OCI-LY1 (cell line): ENCODE data around the gene ARIH2.

Source experiments
- H2AFZ ChIP-seq: fragments of 200-600 bp; sonication (generic), shearing (Covaris generic); 2 replicates; pipeline ENCODE4 v1.6.0; 2014; ENCODE audit warnings: antibody characterized with exemption, mild to moderate bottlenecking, low read length
- H3F3A ChIP-seq: fragments of 200-600 bp; sonication (generic), shearing (Covaris generic); 2 replicates; pipeline ENCODE4 v1.6.0; 2014; ENCODE audit warnings: mild to moderate bottlenecking, antibody characterized with exemption, low read length, moderate library complexity; ENCODE audit not compliant: insufficient read depth
- H3K27ac ChIP-seq: fragments of 200-600 bp; sonication (generic); 2 replicates; pipeline ENCODE4 v1.5.1; 2014; ENCODE audit warnings: low read length, mixed run types, mild to moderate bottlenecking, low read depth; ENCODE audit not compliant: poor library complexity, severe bottlenecking
- H3K27me3 ChIP-seq: fragments of 200-600 bp; sonication (generic); 2 replicates; pipeline ENCODE4 v1.6.0; 2014; ENCODE audit warnings: antibody characterized with exemption, mild to moderate bottlenecking, low read length, moderate library complexity; ENCODE audit not compliant: insufficient read depth
- H3K36me3 ChIP-seq: fragments of 200-600 bp; sonication (generic); 2 replicates; pipeline ENCODE4 v1.6.1; 2014; ENCODE audit warnings: mild to moderate bottlenecking, antibody characterized with exemption, low read length, moderate library complexity, mixed read lengths; ENCODE audit not compliant: insufficient read depth
- H3K4me1 ChIP-seq: fragments of 200-600 bp; sonication (generic); 2 replicates; pipeline ENCODE4 v1.5.1; 2014; ENCODE audit warnings: mild to moderate bottlenecking, low read length, moderate library complexity; ENCODE audit not compliant: insufficient read depth, severe bottlenecking
- H3K4me2 ChIP-seq: fragments of 200-600 bp; sonication (generic), shearing (Covaris generic); 2 replicates; pipeline ENCODE4 v1.6.1; 2014; ENCODE audit warnings: low read length
- H3K4me3 ChIP-seq: fragments of 200-600 bp; sonication (generic); 2 replicates; pipeline ENCODE4 v1.5.1; 2014; ENCODE audit warnings: low read length, low read depth, mild to moderate bottlenecking, mixed read lengths; ENCODE audit not compliant: poor library complexity, severe bottlenecking
- H3K79me2 ChIP-seq: fragments of 200-600 bp; shearing (Covaris generic); 2 replicates; pipeline ENCODE4 v1.6.1; 2016; ENCODE audit warnings: mixed run types, low read length, mixed read lengths; ENCODE audit not compliant: insufficient read depth
- H3K9ac ChIP-seq: fragments of 200-600 bp; sonication (generic), shearing (Covaris generic); 2 replicates; pipeline ENCODE4 v1.6.1; 2014; ENCODE audit warnings: mild to moderate bottlenecking, low read length, mixed read lengths
- H3K9me2 ChIP-seq: fragments of 200-600 bp; sonication (generic), shearing (Covaris generic); 2 replicates; pipeline ENCODE4 v1.6.1; 2014; ENCODE audit warnings: low read depth, mild to moderate bottlenecking, low read length, mixed read lengths
- H3K9me3 ChIP-seq: fragments of 200-600 bp; shearing (Covaris generic); 2 replicates; pipeline ENCODE4 v1.6.1; 2014; ENCODE audit warnings: low read length, mixed read lengths
- H4K20me1 ChIP-seq: fragments of 200-600 bp; sonication (generic), shearing (Covaris generic); 2 replicates; pipeline ENCODE4 v1.6.0; 2016; ENCODE audit warnings: mild to moderate bottlenecking, low read length; ENCODE audit not compliant: insufficient read depth
- EZH2 ChIP-seq: fragments of 200-600 bp; sonication (generic), shearing (Covaris generic); IDR thresholded peaks from 2 replicates; pipeline ENCODE4 v1.8.0; 2017; ENCODE audit warnings: borderline replicate concordance, mixed run types, mild to moderate bottlenecking, antibody characterized with exemption, low read length, moderate library complexity, mixed read lengths
- TF ChIP-seq, protein P1 (sequence below): fragments of 200-600 bp; sonication (generic), shearing (Covaris generic); IDR thresholded peaks from 2 replicates; pipeline ENCODE4 v1.5.1; 2017; ENCODE audit warnings: mild to moderate bottlenecking, antibody characterized with exemption, low read length, moderate library complexity, mixed read lengths

Gene ARIH2

DNA sequence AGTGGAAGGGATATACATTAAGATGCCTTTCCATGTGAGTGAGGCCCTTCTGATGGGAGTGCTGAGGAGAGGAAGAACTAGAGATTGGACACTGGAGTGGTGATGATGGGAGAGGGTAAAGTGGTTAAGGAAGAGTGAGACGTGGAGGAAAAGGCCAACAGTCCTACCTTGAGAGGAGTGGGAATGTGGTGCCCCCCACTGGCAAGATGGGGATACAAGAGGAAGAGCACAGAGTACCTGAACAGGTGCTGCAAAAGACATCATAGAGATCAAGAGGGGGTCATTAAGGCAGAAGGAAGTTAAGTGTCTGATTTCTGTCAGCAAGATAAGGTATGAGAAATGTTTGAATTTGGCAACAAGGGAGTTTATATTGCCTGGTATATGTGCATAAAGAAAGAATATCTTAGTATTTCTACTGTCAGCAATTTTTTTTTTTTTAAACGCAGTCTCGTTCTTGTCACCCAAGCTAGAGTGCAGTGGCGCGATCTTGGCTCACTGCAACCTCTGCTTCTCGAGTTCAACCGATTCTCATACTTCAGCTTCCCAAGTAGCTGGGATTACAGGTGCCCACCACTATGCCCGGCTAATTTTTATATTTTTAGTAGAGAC lies 34.0 kb downstream of the ARIH2 start:
- Histone ChIP-seq H2AFZ (no peak overlapping the region), H3K4me2 (no peak overlapping the region), H3K36me3 (peaks cover 33% of the 10 kb centered on the region), H3K9ac (no peak overlapping the region), H3K4me1 (no peaks in the 10 kb centered on the region), H3K27ac (no peak overlapping the region), H3K9me2 (no peaks in the 10 kb centered on the region), H3K27me3 (no peaks in the 10 kb centered on the region), H4K20me1 (no peaks in the 10 kb centered on the region), H3K4me3 (no peak overlapping the region), H3K79me2 (peaks cover 43% of the 10 kb centered on the region), H3K9me3 (no peaks in the 10 kb centered on the region), H3F3A (no peaks in the 10 kb centered on the region)
- no peak for TF ChIP-seq EZH2
- TF ChIP-seq, protein P1, sequence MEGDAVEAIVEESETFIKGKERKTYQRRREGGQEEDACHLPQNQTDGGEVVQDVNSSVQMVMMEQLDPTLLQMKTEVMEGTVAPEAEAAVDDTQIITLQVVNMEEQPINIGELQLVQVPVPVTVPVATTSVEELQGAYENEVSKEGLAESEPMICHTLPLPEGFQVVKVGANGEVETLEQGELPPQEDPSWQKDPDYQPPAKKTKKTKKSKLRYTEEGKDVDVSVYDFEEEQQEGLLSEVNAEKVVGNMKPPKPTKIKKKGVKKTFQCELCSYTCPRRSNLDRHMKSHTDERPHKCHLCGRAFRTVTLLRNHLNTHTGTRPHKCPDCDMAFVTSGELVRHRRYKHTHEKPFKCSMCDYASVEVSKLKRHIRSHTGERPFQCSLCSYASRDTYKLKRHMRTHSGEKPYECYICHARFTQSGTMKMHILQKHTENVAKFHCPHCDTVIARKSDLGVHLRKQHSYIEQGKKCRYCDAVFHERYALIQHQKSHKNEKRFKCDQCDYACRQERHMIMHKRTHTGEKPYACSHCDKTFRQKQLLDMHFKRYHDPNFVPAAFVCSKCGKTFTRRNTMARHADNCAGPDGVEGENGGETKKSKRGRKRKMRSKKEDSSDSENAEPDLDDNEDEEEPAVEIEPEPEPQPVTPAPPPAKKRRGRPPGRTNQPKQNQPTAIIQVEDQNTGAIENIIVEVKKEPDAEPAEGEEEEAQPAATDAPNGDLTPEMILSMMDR, result peak; percentile 69

DNA sequence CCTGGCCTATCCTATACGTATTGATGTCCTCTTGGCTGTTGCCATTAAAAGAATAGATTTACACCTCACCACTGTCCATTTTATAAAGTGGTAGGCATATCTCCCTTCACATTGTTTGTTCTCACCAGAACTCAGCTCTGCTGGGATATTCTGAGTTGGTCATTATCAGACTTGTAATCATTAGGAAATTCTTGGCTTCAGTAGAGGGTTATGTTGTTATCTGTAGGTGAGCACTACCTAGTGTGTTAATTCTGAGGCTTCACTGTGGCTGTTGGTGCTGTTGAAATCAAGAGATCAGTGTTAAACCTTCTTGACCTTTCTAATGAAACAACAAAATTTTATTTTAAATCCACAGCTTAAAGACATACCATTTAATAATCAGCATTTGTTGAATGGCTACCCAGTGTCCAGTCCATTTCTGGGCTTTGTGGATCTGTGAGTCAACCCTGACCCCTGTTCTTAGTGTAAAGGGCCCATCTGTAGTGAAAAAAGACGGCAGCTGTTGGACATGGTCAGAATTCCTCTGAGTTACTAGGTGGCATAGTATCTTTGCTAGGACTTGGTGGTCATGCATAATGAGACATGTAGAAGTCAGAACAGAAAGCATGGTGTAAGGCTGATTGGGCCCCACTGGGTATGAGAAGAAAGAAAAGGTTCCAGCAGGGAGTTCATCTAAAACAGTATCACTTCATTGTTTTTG lies 38.5 kb downstream of the ARIH2 start:
- Histone ChIP-seq H2AFZ (no peak overlapping the region), H3K4me1 (peaks cover 16% of the 10 kb centered on the region), H4K20me1 (no peaks in the 10 kb centered on the region), H3K9me2 (no peaks in the 10 kb centered on the region), H3K27me3 (no peaks in the 10 kb centered on the region), H3K36me3 (peaks cover 55% of the 10 kb centered on the region), H3K9me3 (no peaks in the 10 kb centered on the region), H3K4me2 (no peak overlapping the region), H3F3A (no peaks in the 10 kb centered on the region), H3K79me2 (peaks cover 10% of the 10 kb centered on the region), H3K4me3 (no peak overlapping the region), H3K27ac (no peak overlapping the region), H3K9ac (no peak overlapping the region)
- TF ChIP-seq EZH2, result no peak
- TF ChIP-seq, protein P1, result no peak

DNA sequence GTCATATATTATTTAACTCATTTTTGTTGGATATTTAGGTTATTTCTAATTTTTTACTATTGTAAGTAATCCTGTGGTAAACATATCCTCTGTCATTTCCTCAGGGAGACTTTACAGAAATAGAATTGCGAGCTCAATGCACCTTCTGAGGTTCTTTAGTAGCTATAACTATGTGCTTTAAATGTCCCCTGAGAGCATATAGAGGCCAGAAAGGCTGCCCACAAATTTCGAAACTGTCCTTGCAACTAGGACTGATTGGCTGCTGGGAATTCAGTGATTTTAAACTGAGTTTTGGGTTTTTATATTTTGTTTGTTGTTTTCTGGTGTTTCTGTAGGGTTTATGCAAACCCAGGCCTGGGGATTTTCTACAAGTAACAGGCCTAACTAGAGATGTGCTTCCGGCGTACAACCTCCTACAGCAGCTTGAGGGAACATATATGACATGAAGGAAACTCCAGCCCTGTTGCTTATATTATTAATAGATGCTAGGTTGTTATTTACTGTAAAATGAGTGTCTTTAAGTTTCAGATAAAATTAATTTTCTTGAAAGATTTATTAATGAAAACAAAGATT lies 42.3 kb downstream of the ARIH2 start:
- no peaks in the 10 kb centered on the region for H3F3A ChIP-seq
- peak overlapping the region; percentile 28 for H3K27ac ChIP-seq
- H3K9ac ChIP-seq, result no peak overlapping the region
- H2AFZ ChIP-seq, result no peak overlapping the region
- H3K9me3 ChIP-seq, result no peaks in the 10 kb centered on the region
- no peaks in the 10 kb centered on the region for H3K27me3 ChIP-seq
- no peak overlapping the region for H3K4me3 ChIP-seq
- H4K20me1 ChIP-seq, result no peaks in the 10 kb centered on the region
- H3K4me1 ChIP-seq, result peaks cover 16% of the 10 kb centered on the region
- H3K9me2 ChIP-seq, result no peaks in the 10 kb centered on the region
- H3K79me2 ChIP-seq, result peaks cover under 1% of the 10 kb centered on the region
- peaks cover 62% of the 10 kb centered on the region for H3K36me3 ChIP-seq
- H3K4me2 ChIP-seq, result no peak overlapping the region
- TF ChIP-seq EZH2, result no peak
